Ovary (tissue), 3 donors: ENCODE results near the gene IRF1.

Experiments
- CTCF ChIP-seq, 3 donors: fragments of 450-650 bp in 2 of 3; fragments of 200-600 bp in 1 of 3; IDR thresholded peaks; one replicate each; pipeline versions ENCODE4 v1.5.1 to v1.8.0; 2016 to 2022; ENCODE audit warnings: antibody characterized with exemption in 3 of 3, mild to moderate bottlenecking in 1 of 3
- EP300 ChIP-seq: sonication (generic); formaldehyde crosslinking; IDR thresholded peaks from one replicate; pipeline ENCODE4 v1.6.1; 2017; ENCODE audit warnings: antibody characterized with exemption
- POLR2A ChIP-seq: fragments of 450-650 bp; IDR thresholded peaks from one replicate; pipeline ENCODE4 v1.6.1; 2017; ENCODE audit warnings: antibody characterized with exemption, mild to moderate bottlenecking, moderate library complexity
- donor health status: DM: no; HTN: no; CAD: no.

- no peak for TF ChIP-seq POLR2A
- no peak for TF ChIP-seq CTCF (IDR thresholded peaks at IDR 0.05)
- TF ChIP-seq EP300, result no peak
These were observed 9.5 kb downstream of the IRF1 start for GRCh38 chr5:132480893-132481595.
